ENCODE data around the gene CLRN1. TPM values are rescaled to one million over a fixed set of nuclear protein-coding genes. Genes with fewer than 3 reads are reported as not detected.

Gene CLRN1
- total and polyA plus RNA-seq, 2 donors (not counting 1 experiment from before 2014, with no cell fraction given): not detected

DNA sequence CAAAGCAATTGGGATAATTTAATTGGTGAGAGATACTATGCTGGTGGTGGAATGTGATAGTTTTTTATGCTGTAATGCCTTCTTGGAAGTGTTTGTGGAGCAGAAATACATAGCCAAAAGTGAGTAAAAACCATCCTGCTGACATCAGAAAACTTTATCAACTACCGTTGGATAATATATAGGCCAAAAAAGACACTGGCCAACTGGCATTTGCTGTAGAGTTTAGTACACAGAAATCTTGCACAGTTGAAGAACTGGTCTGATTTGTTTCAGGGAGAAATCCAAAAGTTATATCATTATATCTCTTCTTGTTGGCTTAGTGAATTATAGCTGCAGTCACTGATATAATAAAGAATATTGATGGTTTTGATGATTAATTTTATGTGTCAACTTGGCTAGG is 66.8 kb downstream of the CLRN1 start:
- peaks cover 14% of the 10 kb centered on the region for H3K27me3 ChIP-seq (ENCODE audit: control insufficient read depth, insufficient read depth, low read length)

GRCh38 chr3:150905339-150905738 is 67.2 kb downstream of the CLRN1 start, which contains the start of gene MINDY4B:
Gene MINDY4B (minus strand): TSS chr3:150905439. CDS start chr3:150905439, 0 bp downstream.
- Histone ChIP-seq H3K9ac (ENCODE audit: insufficient read depth, low read length) (no peak within 1 kb of the TSS), H3K27ac (ENCODE audit: insufficient read depth, low read length) (no peak within 1 kb of the TSS), H3K4me3 (replicated peaks in 1 of 4; ENCODE audit: control extremely low read depth in 1 of 4, insufficient read depth in 1 of 4, low read depth in 3 of 4, low read length in 4 of 4) (no peak within 1 kb of the TSS), H3K4me1 (ENCODE audit: control insufficient read depth, extremely low read depth, insufficient read depth, low read length) (no peaks in the 10 kb centered on the region), H4K20me1 (ENCODE audit: control insufficient read depth, extremely low read depth, insufficient read depth, low read length) (no peaks in the 10 kb centered on the region), H3K27me3 (ENCODE audit: control insufficient read depth, insufficient read depth, low read length) (peaks cover 14% of the 10 kb centered on the region), H3K79me2 (ENCODE audit: control insufficient read depth, insufficient read depth, low read length) (no peaks in the 10 kb centered on the region), H3K4me2 (ENCODE audit: extremely low read depth, insufficient read depth, low read length) (no peak within 1 kb of the TSS), H3K36me3 (ENCODE audit: control insufficient read depth, insufficient read depth, low read length) (no peaks in the 10 kb centered on the region), H3K9me3 (ENCODE audit: control insufficient read depth, insufficient read depth, low read depth, low read length) (no peaks in the 10 kb centered on the region), H2AFZ (ENCODE audit: low read length) (no peak within 1 kb of the TSS)
- DNase-seq (ENCODE audit: low read depth in 2 of 2): no peak
- TF ChIP-seq, protein P1, sequence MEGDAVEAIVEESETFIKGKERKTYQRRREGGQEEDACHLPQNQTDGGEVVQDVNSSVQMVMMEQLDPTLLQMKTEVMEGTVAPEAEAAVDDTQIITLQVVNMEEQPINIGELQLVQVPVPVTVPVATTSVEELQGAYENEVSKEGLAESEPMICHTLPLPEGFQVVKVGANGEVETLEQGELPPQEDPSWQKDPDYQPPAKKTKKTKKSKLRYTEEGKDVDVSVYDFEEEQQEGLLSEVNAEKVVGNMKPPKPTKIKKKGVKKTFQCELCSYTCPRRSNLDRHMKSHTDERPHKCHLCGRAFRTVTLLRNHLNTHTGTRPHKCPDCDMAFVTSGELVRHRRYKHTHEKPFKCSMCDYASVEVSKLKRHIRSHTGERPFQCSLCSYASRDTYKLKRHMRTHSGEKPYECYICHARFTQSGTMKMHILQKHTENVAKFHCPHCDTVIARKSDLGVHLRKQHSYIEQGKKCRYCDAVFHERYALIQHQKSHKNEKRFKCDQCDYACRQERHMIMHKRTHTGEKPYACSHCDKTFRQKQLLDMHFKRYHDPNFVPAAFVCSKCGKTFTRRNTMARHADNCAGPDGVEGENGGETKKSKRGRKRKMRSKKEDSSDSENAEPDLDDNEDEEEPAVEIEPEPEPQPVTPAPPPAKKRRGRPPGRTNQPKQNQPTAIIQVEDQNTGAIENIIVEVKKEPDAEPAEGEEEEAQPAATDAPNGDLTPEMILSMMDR (conservative IDR thresholded peaks at IDR 0.05 in 1 of 2, IDR thresholded peaks at IDR 0.05 in 1 of 2; ENCODE audit: low read depth in 1 of 2, low read length in 2 of 2): no peak
- no peak for TF ChIP-seq EZH2 (IDR thresholded peaks at IDR 0.05; ENCODE audit: low read length, missing control alignments)

More for the DNA sequence above, 66.8 kb downstream of the CLRN1 start:
- no peak overlapping the region for H3K4me3 ChIP-seq (replicated peaks in 1 of 4; ENCODE audit: control extremely low read depth in 1 of 4, insufficient read depth in 1 of 4, low read depth in 3 of 4, low read length in 4 of 4)
- no peak overlapping the region for H3K4me2 ChIP-seq (ENCODE audit: extremely low read depth, insufficient read depth, low read length)
- TF ChIP-seq, protein P1 (conservative IDR thresholded peaks at IDR 0.05 in 1 of 2, IDR thresholded peaks at IDR 0.05 in 1 of 2; ENCODE audit: low read depth in 1 of 2, low read length in 2 of 2): no peak
- TF ChIP-seq EZH2 (IDR thresholded peaks at IDR 0.05; ENCODE audit: low read length, missing control alignments): no peak
- no peaks in the 10 kb centered on the region for H3K79me2 ChIP-seq (ENCODE audit: control insufficient read depth, insufficient read depth, low read length)
- H3K4me1 ChIP-seq (ENCODE audit: control insufficient read depth, extremely low read depth, insufficient read depth, low read length): no peaks in the 10 kb centered on the region
- DNase-seq (ENCODE audit: low read depth in 2 of 2): no peak
- H3K9ac ChIP-seq (ENCODE audit: insufficient read depth, low read length): no peak overlapping the region
- H3K9me3 ChIP-seq (ENCODE audit: control insufficient read depth, insufficient read depth, low read depth, low read length): no peaks in the 10 kb centered on the region
- no peaks in the 10 kb centered on the region for H4K20me1 ChIP-seq (ENCODE audit: control insufficient read depth, extremely low read depth, insufficient read depth, low read length)
- H2AFZ ChIP-seq (ENCODE audit: low read length): no peak overlapping the region
- no peak overlapping the region for H3K27ac ChIP-seq (ENCODE audit: insufficient read depth, low read length)
- H3K36me3 ChIP-seq (ENCODE audit: control insufficient read depth, insufficient read depth, low read length): no peaks in the 10 kb centered on the region

- Histone ChIP-seq H3K4me3 (replicated peaks in 1 of 4; ENCODE audit: control extremely low read depth in 1 of 4, insufficient read depth in 1 of 4, low read depth in 3 of 4, low read length in 4 of 4) (no peak overlapping the region), H2AFZ (ENCODE audit: low read length) (no peak overlapping the region), H3K79me2 (ENCODE audit: control insufficient read depth, insufficient read depth, low read length) (no peaks in the 10 kb centered on the region), H3K27ac (ENCODE audit: insufficient read depth, low read length) (no peak overlapping the region), H3K9me3 (ENCODE audit: control insufficient read depth, insufficient read depth, low read depth, low read length) (no peaks in the 10 kb centered on the region), H3K4me2 (ENCODE audit: extremely low read depth, insufficient read depth, low read length) (no peak overlapping the region), H3K27me3 (ENCODE audit: control insufficient read depth, insufficient read depth, low read length) (peaks cover 7% of the 10 kb centered on the region), H3K36me3 (ENCODE audit: control insufficient read depth, insufficient read depth, low read length) (no peaks in the 10 kb centered on the region), H3K9ac (ENCODE audit: insufficient read depth, low read length) (no peak overlapping the region), H3K4me1 (ENCODE audit: control insufficient read depth, extremely low read depth, insufficient read depth, low read length) (no peaks in the 10 kb centered on the region), H4K20me1 (ENCODE audit: control insufficient read depth, extremely low read depth, insufficient read depth, low read length) (no peaks in the 10 kb centered on the region)
- no peak for DNase-seq (ENCODE audit: low read depth in 2 of 2)
- no peak for TF ChIP-seq EZH2 (IDR thresholded peaks at IDR 0.05; ENCODE audit: low read length, missing control alignments)
- TF ChIP-seq, protein P1 (conservative IDR thresholded peaks at IDR 0.05 in 1 of 2, IDR thresholded peaks at IDR 0.05 in 1 of 2; ENCODE audit: low read depth in 1 of 2, low read length in 2 of 2): no peak
These were observed 69.5 kb downstream of the CLRN1 start for GRCh38 chr3:150902988-150903387.

All from fibroblast of lung (primary cell).